ENCODE measurements around the gene SWI5. TPM values are rescaled to one million over a fixed set of nuclear protein-coding genes. Genes with fewer than 3 reads are reported as not detected.

The SWI5 gene
- total RNA-seq, 1 donor from 2014 or later = 26.9 TPM

DNA sequence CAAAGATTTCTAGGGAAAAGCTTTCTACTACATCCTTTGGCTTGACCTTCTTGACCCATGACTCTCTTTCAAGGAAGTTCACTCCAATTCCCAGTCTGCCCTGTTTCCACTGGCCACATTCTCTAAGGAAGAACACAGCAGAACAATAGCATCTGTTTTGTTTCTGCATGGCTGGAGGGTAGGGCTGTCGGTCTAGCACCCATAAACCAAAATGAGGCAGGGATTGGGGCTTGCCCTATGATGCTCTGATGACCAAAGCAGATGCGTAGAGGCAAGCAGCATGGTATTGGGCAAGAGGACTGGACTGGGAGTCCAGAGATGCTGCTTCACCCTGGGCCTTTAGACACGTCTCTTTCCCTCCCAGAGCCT lies 24.4 kb upstream of the SWI5 start:
- DNase-seq (ENCODE audit: low spot score) = no peak

DNA sequence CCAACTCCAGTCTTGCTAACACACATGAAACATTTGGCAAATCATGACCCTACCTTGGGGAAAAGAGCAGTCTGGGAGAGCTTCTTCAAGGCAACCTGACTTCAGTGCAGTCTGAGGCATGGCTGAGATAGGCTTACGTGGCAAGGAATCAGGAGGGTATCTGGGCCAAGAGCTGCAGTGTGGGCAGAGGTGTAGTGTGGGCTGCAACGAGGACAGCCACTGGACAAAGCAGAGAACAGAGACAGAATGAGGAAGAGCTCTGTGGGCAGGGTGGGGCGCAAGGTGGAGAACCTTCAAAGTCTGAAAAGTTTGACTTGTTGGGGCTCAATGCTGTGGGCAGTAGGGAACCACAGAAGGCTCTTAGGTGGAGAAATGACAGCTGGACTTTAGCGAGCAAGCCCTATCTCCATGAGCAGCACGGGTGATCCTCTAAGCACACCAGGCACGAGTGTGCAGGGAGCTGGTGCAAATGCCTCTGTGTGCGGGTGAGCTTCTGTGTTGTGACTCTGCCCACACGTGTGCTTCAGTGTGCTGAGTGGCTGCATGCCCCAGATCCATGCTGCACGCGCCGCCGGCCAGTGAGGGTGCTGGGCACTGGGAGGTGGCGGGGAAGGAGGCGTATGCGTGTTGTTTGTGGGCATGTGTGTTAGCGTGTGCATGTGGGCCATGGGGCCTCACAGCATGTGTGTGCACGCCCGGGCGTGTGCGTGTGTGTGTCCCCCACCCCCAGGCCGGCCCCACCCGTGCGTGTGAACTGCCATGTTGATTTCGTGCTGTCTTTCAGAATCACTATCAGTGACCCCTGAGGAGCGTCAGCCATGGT lies 23.5 kb upstream of the SWI5 start:
- DNase-seq (ENCODE audit: low spot score) = no peak

DNA sequence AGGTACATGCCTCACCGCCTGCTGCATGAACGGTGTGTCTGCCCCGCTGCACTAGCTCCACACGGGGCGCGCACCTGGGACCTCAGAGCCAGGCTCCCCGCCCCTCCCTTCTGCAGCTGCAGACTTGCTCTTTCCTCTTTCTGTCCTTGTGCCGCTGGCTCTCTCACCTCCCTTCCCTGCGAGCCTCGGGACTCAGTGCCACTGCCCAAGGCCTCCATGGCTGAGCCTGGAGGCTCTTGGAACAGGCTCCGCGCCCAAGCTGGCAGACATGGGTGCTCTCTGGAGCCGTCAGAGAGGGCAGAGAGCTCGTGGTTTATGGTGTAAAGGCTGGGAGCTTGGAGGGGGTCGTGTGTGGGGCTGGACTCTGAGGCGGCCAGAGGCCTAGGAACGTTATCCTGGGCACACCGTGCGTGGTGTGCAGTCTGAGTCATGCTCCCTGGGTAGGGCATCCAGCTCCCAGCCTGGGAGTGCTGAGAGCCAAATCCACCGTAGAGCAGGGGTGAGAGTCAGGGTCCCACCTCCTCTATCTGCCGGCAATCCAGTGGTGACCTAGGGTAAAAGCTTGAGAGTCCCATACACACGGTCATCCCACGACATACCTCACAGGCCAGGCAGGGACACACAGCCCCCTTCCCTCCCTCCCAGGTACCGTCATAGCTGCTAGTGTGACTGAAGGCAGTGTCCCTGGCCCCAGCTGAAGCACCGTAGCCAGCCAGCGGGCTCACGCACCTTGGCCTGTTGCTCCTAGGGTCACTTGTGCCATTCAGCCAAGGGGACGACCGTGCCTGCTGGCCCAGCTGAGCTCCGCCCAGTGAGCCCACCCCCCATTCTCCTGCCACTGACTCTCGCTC lies 22.7 kb upstream of the SWI5 start:
- DNase-seq (ENCODE audit: low spot score) = no peak

DNA sequence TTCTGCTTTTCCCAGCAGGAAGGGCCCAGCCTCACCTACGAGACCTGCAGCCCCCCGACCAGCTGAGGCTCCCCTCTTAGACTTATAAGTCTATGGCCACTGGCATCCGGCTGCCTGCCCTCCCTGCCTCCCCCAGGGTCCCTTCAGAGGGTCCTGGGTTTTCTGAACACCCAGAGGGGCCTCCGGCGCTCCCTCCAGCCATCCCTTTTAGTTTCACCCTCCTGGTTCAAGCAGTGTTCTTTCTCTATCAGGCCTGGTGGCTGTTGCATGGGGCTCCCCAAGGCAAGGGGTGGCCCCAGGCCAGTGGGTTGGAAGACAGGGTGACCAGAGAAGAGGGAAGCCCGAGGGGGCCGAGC lies 22.1 kb upstream of the SWI5 start:
- DNase-seq (ENCODE audit: low spot score) = no peak

DNA sequence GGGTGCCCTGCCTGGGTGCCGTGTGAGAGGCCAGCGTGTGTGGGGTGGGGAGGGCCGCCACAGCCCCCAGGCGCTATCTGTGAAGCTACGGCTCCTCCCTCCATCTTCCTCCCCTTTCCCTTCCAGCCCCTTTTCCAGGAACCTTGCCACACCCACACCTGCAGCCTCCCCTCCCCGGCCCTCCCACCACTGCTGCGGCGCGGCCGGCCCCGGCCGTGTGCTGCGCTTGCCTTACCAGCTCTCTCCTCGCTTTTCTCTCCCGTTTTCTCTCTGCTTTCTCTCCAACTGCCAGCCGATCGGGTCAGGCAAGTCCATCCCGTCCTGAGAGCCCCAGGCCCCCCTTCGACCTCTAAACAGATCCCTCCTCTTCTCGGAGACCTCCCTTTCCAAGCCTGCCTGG lies 21.7 kb upstream of the SWI5 start:
- DNase-seq (ENCODE audit: low spot score) = no peak

DNA sequence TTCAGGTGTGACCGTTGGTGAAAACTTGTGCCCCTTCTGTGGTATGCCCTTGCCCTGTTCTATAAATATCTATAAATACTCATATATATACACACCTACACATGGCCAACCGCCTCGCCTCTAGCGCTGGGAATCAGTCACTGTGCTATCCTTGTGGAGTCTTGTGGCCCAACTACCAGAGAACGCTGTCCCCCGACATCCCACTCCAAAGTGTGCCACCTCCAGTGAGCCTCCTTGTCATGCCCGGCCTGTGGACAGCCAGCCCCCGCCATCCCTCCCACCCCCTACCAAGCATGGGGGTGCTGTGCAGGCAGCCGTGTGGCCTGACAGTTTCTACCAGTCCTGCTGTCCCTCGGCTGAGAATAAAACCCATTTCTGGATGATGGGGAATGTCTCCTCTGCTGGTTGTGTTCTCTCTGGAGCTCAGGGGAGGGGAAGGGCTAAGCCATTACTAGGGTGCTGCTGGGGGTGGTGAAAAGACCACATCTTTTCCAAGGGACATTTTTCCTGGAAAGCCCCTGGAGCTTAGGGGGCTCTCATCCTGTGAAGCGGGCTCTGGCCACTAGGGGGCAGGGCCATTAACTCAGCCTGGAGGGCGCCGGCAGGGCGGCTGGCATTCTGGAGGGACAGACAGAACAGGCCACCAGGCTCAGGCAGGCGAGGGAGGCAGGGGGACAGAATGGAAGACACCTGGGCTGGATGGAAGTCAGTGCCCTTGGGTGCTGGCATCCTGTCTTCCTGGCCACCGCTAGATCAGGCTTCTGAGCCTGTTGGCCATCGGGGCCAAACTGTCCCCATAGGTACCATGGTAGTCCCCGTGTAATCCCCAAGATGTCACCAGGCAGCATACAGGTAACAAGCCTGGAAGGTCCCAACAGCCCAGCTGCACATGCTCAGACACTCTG lies 21.0 kb upstream of the SWI5 start:
- peak; percentile 44 for DNase-seq (ENCODE audit: low spot score)

DNA sequence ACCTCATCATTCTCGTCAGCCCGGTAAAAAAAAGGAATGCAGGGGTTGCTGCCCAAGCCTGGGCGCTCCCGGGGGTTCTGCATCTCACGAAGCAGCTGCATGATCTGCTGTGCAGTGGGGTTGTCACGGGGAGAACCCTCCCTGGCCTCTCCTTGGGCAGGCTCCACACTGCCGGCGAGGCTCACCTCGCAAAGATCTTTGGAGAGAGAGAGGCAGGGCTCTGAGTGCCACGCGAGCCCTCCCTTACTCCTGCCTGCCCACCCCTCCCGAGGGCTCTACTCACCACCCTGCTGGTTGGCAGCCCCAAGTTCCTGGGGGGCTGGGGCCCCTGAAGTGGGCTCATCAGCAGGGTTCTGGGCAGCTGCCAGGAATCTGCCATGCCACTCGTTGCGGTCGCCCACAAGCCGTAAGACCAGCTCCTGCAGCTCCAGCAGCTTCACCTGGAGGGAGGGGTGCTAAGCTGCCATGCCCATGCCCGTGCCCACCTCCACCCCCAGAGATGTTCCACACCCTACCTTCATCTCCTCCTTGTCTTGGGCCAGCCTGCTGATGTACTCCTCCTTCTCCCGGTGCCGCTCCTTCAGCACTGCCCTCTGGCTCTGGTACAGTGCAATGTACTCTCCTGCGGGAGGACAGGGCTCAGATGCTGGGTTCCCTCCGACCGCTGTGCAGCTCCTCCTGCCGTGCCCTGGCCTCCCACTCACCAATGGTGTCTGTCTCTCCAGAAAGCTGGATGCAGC lies 18.8 kb upstream of the SWI5 start:
- no peak for DNase-seq (ENCODE audit: low spot score)

DNA sequence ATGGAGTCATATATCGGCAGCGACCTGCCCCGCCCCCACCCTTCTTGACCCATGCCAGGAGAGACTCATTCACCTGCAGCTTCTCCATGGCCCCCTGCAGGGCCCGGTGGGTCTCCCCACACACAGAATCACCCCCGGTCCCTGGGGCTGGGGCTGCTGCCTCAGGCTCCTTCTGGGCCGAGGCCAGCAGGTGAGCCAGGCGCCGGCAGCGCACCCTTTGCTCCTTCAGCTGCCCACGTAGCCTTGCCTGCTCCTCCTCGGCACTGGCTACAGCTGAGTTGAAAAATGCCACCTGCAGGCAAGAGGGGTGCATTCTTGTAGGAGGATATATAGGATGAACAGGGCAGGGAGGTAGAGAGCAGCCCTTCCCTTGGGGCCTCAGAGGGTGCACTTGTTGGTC lies 18.2 kb upstream of the SWI5 start:
- no peak for DNase-seq (ENCODE audit: low spot score)

DNA sequence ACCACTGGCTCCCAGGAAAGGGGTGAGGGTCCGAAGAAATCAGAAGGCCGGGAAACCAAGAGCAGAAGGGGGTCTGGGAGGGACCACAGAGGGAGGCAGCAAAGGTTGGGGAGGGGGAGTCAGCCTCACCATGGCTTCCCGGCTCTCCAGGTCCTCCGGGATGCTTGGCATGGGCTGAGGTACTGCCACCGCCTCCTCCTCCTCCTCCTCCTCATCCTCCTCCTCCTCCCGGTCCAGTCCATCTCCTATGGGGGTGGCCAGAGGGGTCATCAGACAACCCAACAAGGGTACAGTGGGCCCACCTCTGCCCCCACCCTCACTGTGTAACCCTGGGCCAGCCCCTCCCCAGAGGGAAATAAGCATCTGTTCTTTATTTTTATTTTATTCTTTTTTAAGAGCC lies 17.8 kb upstream of the SWI5 start:
- DNase-seq (ENCODE audit: low spot score) = no peak

DNA sequence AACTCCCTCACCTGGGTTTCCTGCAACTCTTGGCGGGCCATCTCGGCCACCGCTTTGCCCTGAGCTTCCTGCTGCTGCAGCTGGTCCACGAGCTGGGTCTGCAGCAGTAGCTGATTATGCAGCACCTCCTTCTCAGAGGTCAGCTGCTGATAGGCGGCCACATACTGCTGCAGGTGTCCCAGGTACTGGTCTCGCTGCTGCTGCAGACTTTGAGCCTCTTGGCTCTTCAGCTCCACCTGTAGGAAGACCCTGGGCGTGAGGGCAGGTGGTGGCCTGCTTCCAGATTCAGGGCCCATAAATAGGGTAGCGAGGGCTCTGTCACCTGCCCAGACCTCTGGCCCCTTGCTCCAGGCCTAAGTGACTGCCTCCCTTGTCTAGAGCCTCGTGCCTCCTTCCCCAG lies 16.9 kb upstream of the SWI5 start:
- no peak for DNase-seq (ENCODE audit: low spot score)

DNA sequence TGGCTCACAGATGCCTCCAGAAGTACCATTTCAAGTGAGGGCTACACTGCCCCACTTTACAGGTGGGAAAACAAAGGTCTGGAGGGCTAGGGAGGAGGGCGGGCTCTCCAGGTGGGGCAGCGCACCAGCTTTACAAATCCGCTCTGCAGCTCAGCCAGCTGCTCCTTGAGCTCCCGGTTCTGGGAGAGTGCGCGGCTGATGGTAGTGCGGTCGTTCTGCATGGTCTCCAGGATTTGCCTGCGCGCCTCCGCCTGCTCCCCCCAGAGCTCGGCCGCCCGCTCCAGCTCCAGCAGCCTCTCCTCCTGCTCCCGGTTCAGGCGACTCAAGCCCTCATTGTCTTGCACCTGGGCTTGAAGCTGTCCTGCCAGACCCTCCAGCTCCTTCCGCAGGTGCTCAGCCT lies 15.7 kb upstream of the SWI5 start:
- DNase-seq (ENCODE audit: low spot score) = no peak

DNA sequence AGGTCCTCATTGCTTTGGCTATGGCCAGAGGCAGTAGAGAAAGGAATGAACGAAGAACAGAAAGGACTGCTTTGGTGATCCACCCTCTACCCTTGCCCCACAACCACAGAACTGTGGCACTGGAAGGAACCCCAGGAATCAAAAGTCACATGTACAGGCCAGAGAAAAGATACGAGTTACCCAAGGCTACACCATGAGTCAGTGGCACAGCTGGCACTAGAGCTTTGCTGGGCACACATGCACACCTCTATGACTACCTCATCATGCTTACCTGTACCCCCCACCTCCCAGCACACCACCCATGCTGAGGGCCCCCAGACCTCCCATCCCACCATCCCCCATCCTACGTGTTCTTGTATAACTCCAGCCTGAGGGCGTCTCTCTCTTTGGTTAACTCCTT lies 13.4 kb upstream of the SWI5 start:
- DNase-seq (ENCODE audit: low spot score) = no peak

DNA sequence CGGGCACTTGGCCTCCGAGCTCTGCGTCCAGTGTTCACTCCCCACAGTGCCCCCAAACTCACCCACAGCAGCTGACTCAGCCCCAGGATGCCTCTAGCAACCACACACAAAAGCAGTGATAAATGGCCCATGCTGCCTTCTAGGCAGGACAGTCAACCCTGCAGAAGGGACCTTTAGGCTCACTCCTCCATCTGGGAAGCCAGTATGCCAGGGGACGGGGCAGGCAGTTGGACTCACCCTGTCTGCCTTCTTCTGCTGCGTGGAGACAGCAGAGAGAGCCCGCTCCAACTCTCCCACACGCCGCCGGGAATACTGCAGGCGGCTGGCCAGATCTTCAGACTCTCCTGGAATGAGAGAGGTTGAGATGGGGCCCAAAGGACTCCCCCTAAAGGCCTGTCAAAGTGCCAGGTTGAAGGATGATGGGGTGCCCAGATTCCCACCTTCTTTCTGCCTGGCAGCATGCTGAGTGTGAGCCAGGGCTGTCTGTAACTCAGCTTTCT lies 10.7 kb upstream of the SWI5 start:
- DNase-seq (ENCODE audit: low spot score) = no peak

DNA sequence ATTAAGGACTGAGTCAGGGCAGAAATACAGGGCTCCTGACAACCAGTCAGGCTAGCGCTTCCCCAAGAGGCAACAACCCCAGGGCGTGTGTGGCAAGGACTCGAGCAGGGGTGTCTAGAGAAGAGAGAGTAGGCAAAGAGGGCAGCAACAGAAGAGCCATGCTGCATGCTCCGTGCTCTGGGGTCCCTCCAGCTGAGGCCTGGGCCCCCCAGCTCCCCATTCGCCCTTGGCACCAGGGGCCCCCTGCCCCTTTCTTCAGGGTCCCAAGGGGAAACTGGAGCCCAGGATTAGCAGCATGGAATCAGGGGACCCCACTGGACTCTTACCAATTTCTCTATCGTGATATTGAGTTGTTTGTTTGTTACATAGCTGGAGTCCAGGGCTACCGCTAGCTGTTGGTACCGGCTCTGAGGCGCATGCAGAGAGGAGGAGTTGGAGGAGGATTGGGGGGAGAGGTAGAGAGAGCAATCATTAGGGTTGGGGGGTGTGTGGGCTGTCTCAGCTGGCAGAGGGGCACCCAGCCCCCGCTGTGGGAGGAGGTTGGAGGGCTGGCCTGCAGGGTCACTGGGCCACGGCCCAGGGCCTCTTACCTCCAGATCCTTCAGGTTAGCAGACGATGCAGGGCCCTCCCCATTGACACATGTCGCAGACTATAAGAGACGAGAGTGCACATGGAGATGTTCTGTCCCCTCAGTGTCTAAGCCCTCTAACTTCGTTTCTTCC lies 9.0 kb upstream of the SWI5 start:
- no peak for DNase-seq (ENCODE audit: low spot score)

DNA sequence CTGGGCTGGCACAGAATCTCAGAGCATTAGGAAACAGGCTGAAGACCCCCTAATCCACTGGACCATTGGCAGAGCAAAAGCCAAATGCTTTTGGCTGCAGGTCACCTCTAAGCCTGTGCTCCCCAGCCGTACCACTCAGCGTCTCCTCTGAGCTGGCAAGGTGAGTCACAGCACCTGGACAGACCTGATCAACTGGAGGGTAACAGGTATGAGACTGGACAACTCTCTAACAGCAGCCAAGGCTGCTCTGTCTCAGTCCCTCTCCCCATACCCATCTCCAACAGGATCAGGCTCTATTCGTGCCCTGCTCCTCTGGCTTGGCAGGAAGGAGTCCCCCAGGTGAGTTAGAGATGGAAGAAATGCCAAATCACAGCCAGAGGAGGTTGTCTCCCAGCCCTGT lies 5.0 kb upstream of the SWI5 start:
- DNase-seq (ENCODE audit: low spot score) = no peak

DNA sequence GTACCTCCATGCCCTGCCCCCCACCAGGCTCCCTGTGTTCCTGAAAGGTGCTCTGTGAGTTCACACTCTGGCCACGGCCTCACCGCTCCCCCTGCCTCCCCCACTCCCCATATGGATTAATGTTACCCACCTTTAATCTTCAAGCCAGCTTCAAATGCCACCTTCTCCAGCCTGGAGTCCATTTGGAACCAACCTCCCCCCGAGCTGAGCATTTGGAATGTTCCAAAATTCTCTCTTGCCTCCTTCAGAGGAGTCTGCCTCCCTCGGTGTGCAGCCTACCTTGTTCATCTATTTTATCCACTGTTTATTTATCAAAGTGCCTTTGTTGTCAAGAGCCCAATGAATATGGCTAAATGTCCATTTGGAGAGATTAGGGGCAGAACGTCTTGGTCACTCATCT lies 4.6 kb upstream of the SWI5 start:
- DNase-seq (ENCODE audit: low spot score) = no peak

DNA sequence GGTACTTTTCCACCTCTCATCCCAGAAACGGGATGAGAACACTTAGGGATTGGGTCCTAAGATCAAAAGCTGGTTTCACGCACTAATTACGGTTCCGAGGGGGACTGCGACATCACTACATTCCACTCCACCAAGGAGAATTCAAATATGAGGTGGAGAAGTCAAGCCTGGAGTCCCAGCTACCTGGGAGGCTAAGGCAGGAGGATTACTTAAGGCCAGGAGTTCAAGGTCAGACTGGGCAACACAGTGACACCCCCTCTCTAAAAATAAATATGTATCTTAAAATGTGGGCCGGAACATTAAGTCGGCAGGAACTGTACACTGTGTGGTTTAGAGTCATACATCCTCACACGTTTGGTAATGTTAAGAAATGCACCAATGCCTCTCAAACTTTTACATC lies 1.8 kb upstream of the SWI5 start:
- no peak for DNase-seq (ENCODE audit: low spot score)

DNA sequence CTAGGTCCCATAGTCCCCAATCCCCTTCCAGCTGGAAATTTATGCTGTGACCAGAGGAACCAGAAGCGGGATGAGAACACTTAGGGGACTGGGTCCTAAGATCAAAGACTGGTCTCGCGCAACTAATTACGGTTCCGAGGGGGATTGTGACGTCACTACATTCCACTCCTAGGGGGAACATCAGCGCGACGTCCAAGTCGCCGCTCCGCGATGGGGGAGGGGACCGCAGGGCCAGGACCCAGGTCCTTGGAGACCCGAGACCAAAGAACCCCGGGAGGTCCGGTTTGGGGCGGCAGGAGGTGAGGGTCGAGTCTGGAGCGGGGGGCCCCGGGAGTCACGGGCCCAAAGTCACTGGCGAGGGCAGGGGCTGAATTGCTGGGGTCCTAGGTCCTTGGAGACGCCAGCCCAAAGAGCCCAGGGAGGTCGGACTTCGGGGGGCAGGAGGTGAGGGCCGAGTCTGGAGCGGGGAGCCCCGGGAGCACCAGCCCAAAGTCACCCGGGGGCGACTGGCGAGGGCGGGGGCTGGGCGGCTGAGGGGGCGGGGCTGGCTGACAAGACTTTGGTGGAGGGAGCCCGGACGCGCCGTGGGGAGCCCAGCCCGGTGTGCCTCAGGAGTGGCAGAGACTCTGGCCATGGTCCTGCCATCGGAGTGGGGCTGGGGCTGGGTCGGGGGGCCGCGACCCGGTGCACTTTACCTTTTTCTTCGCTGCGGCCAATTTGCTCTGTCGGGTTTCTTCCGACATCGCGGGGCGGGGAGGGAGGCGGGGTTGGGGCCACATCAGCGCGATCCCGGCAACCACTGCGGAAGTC lies 673 bp upstream of the SWI5 start, which contains the start of gene GOLGA2:
GOLGA2 (minus strand) TSS at position 810 of the 810 bp plus-strand sequence; CDS start at position 779, 31 bp downstream.
- DNase-seq (ENCODE audit: low spot score) = peak; percentile 17

DNA sequence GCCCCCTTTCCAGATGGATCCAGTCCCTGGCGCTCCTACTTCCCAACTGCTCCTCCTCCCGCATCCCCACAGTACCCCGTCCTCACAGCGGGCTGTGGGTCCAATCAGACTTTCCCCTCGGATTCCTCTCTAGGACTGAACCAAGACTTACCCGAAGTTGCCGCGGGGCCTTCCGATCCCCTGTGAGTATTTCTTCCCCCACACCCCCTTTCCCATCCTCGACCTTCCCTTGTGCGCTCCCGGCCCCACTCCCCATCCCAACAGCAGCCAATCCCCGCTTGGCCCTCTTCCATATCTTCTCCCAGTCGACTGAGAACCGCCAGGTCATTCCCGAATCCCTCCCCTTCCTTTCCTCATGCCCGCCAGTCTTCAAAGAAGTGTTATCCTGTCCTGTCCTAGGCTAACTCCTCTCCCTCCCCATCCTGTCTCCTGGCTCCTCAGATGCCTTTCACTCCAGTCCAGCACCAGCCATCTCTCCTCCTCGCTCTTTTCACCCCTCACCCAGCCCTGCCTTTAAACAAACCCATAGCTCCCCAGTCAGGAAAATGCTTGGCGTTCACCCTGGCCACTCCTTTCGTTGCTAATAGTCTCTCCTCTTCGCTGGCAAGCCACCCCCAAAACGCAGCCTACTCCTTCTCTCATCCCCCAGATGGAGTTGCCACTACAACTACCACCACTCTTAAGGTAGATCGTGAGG lies 646 bp downstream of the SWI5 start:
- no peak for DNase-seq (ENCODE audit: low spot score)
